HEK293 (cell line): ENCODE measurements around the gene PLEKHG2.
A peak's percentile ranks its signal among the peaks of the same experiment; 100 is the strongest.

Experiments used
- BCL11B ChIP-seq: fragments of 450-650 bp; formaldehyde crosslinking; IDR thresholded peaks from 2 replicates; pipeline ENCODE4 v1.5.1; 2016; ENCODE audit warnings: low read depth, missing biosample characterization, missing genetic modification characterization
- FEZF1 ChIP-seq: fragments of 450-650 bp; formaldehyde crosslinking; IDR thresholded peaks from 2 replicates; pipeline ENCODE4 v1.5.1; 2016; ENCODE audit warnings: missing biosample characterization, missing genetic modification characterization
- GLI4 ChIP-seq: fragments of 450-650 bp; formaldehyde crosslinking; IDR thresholded peaks from 2 replicates; pipeline ENCODE4 v1.5.1; 2016; ENCODE audit warnings: missing biosample characterization, missing genetic modification characterization
- HOXA7 ChIP-seq: sonication (generic); formaldehyde crosslinking; IDR thresholded peaks from 2 replicates; pipeline ENCODE4 v1.8.1; 2022; ENCODE audit warnings: missing genetic modification reagents, borderline replicate concordance
- IKZF3 ChIP-seq: fragments of 450-650 bp; IDR thresholded peaks from 2 replicates; pipeline ENCODE4 v1.5.0; 2018; ENCODE audit warnings: missing biosample characterization, mild to moderate bottlenecking, missing genetic modification characterization, moderate library complexity
- KLF1 ChIP-seq: fragments of 450-650 bp; formaldehyde crosslinking; IDR thresholded peaks from 2 replicates; pipeline ENCODE4 v1.5.1; 2016; ENCODE audit warnings: missing biosample characterization, missing genetic modification characterization
- KLF10 ChIP-seq: fragments of 450-650 bp; IDR thresholded peaks from 2 replicates; pipeline ENCODE4 v1.5.1; 2018; ENCODE audit warnings: missing biosample characterization, mild to moderate bottlenecking, missing genetic modification characterization
- MZF1 ChIP-seq: fragments of 450-650 bp; formaldehyde crosslinking; IDR thresholded peaks from 2 replicates; pipeline ENCODE4 v1.5.1; 2017; ENCODE audit warnings: missing biosample characterization, missing genetic modification characterization, borderline replicate concordance
- SETDB1 ChIP-seq: IDR thresholded peaks from one replicate; pipeline ENCODE4 v1.6.1; 2017; ENCODE audit warnings: mild to moderate bottlenecking, low read length, moderate library complexity, mixed read lengths; ENCODE audit not compliant: insufficient read length
- SP2 ChIP-seq: fragments of 450-650 bp; formaldehyde crosslinking; IDR thresholded peaks from 2 replicates; pipeline ENCODE4 v1.5.1; 2016; ENCODE audit warnings: missing biosample characterization, missing genetic modification characterization
- ZBTB21 ChIP-seq: fragments of 450-650 bp; formaldehyde crosslinking; IDR thresholded peaks from 2 replicates; pipeline ENCODE4 v1.5.1; 2017; ENCODE audit warnings: missing biosample characterization, missing genetic modification characterization
- ZBTB7A ChIP-seq: fragments of 450-650 bp; formaldehyde crosslinking; IDR thresholded peaks from 2 replicates; pipeline ENCODE4 v1.5.1; 2016; ENCODE audit warnings: low read depth, missing biosample characterization, missing genetic modification characterization
- ZEB2 ChIP-seq: fragments of 450-650 bp; formaldehyde crosslinking; IDR thresholded peaks from 2 replicates; pipeline ENCODE4 v1.5.1; 2016; ENCODE audit warnings: missing biosample characterization, missing genetic modification characterization
- ZFP69B ChIP-seq: fragments of 450-650 bp; formaldehyde crosslinking; IDR thresholded peaks from 2 replicates; pipeline ENCODE4 v1.5.1; 2016; ENCODE audit warnings: missing biosample characterization, missing genetic modification characterization
- ZIC2 ChIP-seq: fragments of 450-650 bp; formaldehyde crosslinking; IDR thresholded peaks from 2 replicates; pipeline ENCODE4 v1.5.1; 2016; ENCODE audit warnings: missing biosample characterization, missing genetic modification characterization
- ZNF16 ChIP-seq: fragments of 450-650 bp; formaldehyde crosslinking; IDR thresholded peaks from 2 replicates; pipeline ENCODE4 v1.5.1; 2016; ENCODE audit warnings: low read depth, missing biosample characterization, missing genetic modification characterization
- ZNF169 ChIP-seq: fragments of 450-650 bp; formaldehyde crosslinking; IDR thresholded peaks from 2 replicates; pipeline ENCODE4 v1.5.1; 2016; ENCODE audit warnings: missing biosample characterization, missing genetic modification characterization
- ZNF24 ChIP-seq: fragments of 450-650 bp; formaldehyde crosslinking; IDR thresholded peaks from 2 replicates; pipeline ENCODE4 v1.5.1; 2016; ENCODE audit warnings: missing biosample characterization, missing genetic modification characterization
- ZNF394 ChIP-seq: fragments of 450-650 bp; formaldehyde crosslinking; IDR thresholded peaks from 2 replicates; pipeline ENCODE4 v1.5.1; 2016; ENCODE audit warnings: missing biosample characterization, missing genetic modification characterization, mild to moderate bottlenecking, moderate library complexity, borderline replicate concordance
- ZNF596 ChIP-seq: fragments of 450-650 bp; IDR thresholded peaks from 2 replicates; pipeline ENCODE4 v1.5.0; 2018; ENCODE audit warnings: missing biosample characterization, mild to moderate bottlenecking, missing genetic modification characterization, moderate library complexity
- ZNF600 ChIP-seq: fragments of 450-650 bp; formaldehyde crosslinking; IDR thresholded peaks from 2 replicates; pipeline ENCODE4 v1.5.1; 2016; ENCODE audit warnings: missing biosample characterization, missing genetic modification characterization
- ZNF621 ChIP-seq: fragments of 450-650 bp; formaldehyde crosslinking; IDR thresholded peaks from 2 replicates; pipeline ENCODE4 v1.5.1; 2017; ENCODE audit warnings: missing biosample characterization, missing genetic modification characterization
- ZNF629 ChIP-seq: fragments of 450-650 bp; formaldehyde crosslinking; IDR thresholded peaks from 2 replicates; pipeline ENCODE4 v1.5.1; 2017; ENCODE audit warnings: missing biosample characterization, missing genetic modification characterization
- ZNF747 ChIP-seq: fragments of 450-650 bp; formaldehyde crosslinking; IDR thresholded peaks from 2 replicates; pipeline ENCODE4 v1.5.1; 2016; ENCODE audit warnings: missing biosample characterization, missing genetic modification characterization
- ZNF776 ChIP-seq: fragments of 450-650 bp; formaldehyde crosslinking; IDR thresholded peaks from 2 replicates; pipeline ENCODE4 v1.5.0; 2017; ENCODE audit warnings: missing biosample characterization, missing genetic modification characterization, borderline replicate concordance
- ZNF837 ChIP-seq: fragments of 450-650 bp; formaldehyde crosslinking; IDR thresholded peaks from 2 replicates; pipeline ENCODE4 v1.5.1; 2016; ENCODE audit warnings: missing biosample characterization, missing genetic modification characterization
- TF ChIP-seq, protein P1 (sequence below): fragments of 450-650 bp; formaldehyde crosslinking; IDR thresholded peaks from 2 replicates; pipeline ENCODE4 v1.5.1; 2016; ENCODE audit warnings: missing biosample characterization, missing genetic modification characterization
- TF ChIP-seq, protein P2 (sequence below): fragments of 450-650 bp; formaldehyde crosslinking; IDR thresholded peaks from 2 replicates; pipeline ENCODE4 v1.5.1; 2017; ENCODE audit warnings: missing biosample characterization, missing genetic modification characterization
- TF ChIP-seq, protein P3 (sequence below): fragments of 450-650 bp; formaldehyde crosslinking; IDR thresholded peaks from 2 replicates; pipeline ENCODE4 v1.5.1; 2016; ENCODE audit warnings: missing biosample characterization, missing genetic modification characterization
- TF ChIP-seq, protein P4 (sequence below): fragments of 450-650 bp; formaldehyde crosslinking; IDR thresholded peaks from 2 replicates; pipeline ENCODE4 v1.5.1; 2016; ENCODE audit warnings: missing biosample characterization, missing genetic modification characterization
- TF ChIP-seq, protein P5 (sequence below): fragments of 450-650 bp; formaldehyde crosslinking; IDR thresholded peaks from 2 replicates; pipeline ENCODE4 v1.5.1; 2016; ENCODE audit warnings: missing biosample characterization, missing genetic modification characterization

PLEKHG2 gene

DNA sequence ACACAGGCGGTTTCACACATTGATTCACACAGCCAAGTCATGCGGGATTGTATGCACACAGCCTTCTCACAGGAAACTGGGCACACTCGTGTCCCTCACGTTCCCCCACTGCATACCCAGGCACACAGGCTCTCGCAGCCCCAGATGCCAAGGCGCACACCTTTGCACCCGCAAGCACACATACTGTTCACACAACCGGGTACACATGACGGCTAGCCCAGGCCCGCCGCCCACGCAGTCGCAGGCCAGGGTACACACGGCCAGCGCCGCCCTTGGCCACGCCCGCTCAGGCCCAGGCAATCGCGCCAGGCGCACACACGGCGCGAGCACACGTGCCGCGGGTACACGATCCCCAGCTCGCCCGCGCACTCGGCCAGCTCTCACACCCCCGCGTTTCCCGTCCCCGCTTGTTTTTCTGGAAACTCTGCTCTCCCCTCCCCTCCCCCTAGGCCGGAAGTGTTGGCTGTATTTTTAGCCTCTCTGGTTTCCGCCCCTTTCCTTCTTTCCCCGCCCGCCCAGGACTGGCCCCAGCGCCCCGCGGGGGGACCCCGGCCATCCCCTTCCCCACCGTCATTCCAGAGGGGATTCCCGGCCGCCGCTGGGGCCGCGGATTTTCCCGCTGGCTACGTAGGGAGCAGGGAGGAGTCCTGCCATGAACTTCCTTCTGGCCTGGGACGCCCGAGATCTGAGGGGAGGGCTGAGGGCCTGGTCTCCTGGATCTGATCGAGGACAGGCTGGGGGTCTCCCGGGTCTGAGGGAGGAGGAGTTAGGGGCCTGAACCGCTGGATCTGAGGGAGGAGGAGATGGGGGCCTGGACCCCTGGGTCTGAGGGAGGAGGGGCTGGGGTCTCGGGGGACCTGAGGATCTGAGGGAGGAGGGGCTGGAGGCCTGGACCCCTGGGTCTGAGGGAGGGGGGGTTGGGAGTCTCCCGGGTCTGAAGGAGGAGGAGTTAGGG is 9.8 kb upstream of the PLEKHG2 start (continued):
- TF ChIP-seq ZFP69B (tag by site-specific recombination) (peak; percentile 49; the same call in 1 of the 2 replicates), ZEB2 (peak; percentile 91; the same call in 1 of the 2 replicates), ZNF600 (tag by site-specific recombination) (peak; percentile 96), ZNF747 (tag by site-specific recombination) (no peak), SP2 (tag by site-specific recombination) (peak; percentile 88), HOXA7 (CRISPR knock-in tag) (no peak), ZNF16 (no peak), ZNF394 (tag by site-specific recombination) (peak; percentile 65), ZNF24 (tag by site-specific recombination) (no peak; the same call in none of the 2 replicates), KLF1 (tag by site-specific recombination) (peak; percentile 98), ZNF837 (tag by site-specific recombination) (peak; percentile 65; the same call in 1 of the 2 replicates), FEZF1 (no peak), KLF10 (tag by site-specific recombination) (peak; percentile 84), SETDB1 (no peak), ZNF596 (tag by site-specific recombination) (no peak), GLI4 (tag by site-specific recombination) (no peak), MZF1 (tag by site-specific recombination) (peak; percentile 92), ZBTB21 (tag by site-specific recombination) (no peak; the same call in 1 of the 2 replicates), ZNF169 (tag by site-specific recombination) (0 out of 2 replicates have a peak, but pooled peaks have one; percentile 82), ZIC2 (tag by site-specific recombination) (peak; percentile 93), IKZF3 (tag by site-specific recombination) (peak; percentile 92), ZNF629 (tag by site-specific recombination) (peak; percentile 76), ZNF776 (tag by site-specific recombination) (no peak), ZBTB7A (tag by site-specific recombination) (no peak; the same call in 1 of the 2 replicates), BCL11B (tag by site-specific recombination) (peak; percentile 74; the same call in 1 of the 2 replicates), ZNF621 (tag by site-specific recombination) (no peak)
- TF ChIP-seq, protein P1, sequence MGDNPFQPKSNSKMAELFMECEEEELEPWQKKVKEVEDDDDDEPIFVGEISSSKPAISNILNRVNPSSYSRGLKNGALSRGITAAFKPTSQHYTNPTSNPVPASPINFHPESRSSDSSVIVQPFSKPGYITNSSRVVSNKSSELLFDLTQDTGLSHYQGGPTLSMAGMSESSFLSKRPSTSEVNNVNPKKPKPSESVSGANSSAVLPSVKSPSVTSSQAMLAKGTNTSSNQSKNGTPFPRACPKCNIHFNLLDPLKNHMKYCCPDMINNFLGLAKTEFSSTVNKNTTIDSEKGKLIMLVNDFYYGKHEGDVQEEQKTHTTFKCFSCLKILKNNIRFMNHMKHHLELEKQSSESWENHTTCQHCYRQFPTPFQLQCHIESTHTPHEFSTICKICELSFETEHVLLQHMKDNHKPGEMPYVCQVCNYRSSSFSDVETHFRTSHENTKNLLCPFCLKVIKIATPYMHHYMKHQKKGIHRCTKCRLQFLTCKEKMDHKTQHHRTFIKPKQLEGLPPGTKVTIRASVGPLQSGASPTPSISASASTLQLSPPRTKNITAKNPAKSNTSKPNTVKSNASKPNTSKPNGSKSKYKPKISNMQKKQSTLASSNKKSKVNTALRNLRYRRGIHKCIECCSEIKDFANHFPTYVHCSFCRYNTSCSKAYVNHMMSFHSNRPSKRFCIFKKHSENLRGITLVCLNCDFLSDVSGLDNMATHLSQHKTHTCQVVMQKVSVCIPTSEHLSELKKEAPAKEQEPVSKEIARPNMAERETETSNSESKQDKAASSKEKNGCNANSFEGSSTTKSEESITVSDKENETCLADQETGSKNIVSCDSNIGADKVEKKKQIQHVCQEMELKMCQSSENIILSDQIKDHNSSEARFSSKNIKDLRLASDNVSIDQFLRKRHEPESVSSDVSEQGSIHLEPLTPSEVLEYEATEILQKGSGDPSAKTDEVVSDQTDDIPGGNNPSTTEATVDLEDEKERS (tag by site-specific recombination), result peak; percentile 9; the same call in 1 of the 2 replicates
- TF ChIP-seq, protein P2, sequence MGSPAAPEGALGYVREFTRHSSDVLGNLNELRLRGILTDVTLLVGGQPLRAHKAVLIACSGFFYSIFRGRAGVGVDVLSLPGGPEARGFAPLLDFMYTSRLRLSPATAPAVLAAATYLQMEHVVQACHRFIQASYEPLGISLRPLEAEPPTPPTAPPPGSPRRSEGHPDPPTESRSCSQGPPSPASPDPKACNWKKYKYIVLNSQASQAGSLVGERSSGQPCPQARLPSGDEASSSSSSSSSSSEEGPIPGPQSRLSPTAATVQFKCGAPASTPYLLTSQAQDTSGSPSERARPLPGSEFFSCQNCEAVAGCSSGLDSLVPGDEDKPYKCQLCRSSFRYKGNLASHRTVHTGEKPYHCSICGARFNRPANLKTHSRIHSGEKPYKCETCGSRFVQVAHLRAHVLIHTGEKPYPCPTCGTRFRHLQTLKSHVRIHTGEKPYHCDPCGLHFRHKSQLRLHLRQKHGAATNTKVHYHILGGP (tag by site-specific recombination), result no peak
- TF ChIP-seq, protein P3, sequence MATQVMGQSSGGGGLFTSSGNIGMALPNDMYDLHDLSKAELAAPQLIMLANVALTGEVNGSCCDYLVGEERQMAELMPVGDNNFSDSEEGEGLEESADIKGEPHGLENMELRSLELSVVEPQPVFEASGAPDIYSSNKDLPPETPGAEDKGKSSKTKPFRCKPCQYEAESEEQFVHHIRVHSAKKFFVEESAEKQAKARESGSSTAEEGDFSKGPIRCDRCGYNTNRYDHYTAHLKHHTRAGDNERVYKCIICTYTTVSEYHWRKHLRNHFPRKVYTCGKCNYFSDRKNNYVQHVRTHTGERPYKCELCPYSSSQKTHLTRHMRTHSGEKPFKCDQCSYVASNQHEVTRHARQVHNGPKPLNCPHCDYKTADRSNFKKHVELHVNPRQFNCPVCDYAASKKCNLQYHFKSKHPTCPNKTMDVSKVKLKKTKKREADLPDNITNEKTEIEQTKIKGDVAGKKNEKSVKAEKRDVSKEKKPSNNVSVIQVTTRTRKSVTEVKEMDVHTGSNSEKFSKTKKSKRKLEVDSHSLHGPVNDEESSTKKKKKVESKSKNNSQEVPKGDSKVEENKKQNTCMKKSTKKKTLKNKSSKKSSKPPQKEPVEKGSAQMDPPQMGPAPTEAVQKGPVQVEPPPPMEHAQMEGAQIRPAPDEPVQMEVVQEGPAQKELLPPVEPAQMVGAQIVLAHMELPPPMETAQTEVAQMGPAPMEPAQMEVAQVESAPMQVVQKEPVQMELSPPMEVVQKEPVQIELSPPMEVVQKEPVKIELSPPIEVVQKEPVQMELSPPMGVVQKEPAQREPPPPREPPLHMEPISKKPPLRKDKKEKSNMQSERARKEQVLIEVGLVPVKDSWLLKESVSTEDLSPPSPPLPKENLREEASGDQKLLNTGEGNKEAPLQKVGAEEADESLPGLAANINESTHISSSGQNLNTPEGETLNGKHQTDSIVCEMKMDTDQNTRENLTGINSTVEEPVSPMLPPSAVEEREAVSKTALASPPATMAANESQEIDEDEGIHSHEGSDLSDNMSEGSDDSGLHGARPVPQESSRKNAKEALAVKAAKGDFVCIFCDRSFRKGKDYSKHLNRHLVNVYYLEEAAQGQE, result 0 out of 2 replicates have a peak, but pooled peaks have one; percentile 24
- TF ChIP-seq, protein P4, sequence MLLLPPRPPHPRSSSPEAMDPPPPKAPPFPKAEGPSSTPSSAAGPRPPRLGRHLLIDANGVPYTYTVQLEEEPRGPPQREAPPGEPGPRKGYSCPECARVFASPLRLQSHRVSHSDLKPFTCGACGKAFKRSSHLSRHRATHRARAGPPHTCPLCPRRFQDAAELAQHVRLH (tag by site-specific recombination), result peak; percentile 83
- TF ChIP-seq, protein P5, sequence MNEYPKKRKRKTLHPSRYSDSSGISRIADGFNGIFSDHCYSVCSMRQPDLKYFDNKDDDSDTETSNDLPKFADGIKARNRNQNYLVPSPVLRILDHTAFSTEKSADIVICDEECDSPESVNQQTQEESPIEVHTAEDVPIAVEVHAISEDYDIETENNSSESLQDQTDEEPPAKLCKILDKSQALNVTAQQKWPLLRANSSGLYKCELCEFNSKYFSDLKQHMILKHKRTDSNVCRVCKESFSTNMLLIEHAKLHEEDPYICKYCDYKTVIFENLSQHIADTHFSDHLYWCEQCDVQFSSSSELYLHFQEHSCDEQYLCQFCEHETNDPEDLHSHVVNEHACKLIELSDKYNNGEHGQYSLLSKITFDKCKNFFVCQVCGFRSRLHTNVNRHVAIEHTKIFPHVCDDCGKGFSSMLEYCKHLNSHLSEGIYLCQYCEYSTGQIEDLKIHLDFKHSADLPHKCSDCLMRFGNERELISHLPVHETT (tag by site-specific recombination), result no peak
